Stimulated activated CD4-positive, alpha-beta T cell treated with anti-CD3 and anti-CD28 coated beads, Interleukin-1b, Interleukin-23, amount 100 ng/mL, for 48 hours (primary cell): Measurements from ENCODE around the gene CCDC33.

Source experiments
- DNase-seq: peaks from one replicate; pipeline ENCODE4 v3.0.0-alpha.2; 2020

The CCDC33 gene

DNA sequence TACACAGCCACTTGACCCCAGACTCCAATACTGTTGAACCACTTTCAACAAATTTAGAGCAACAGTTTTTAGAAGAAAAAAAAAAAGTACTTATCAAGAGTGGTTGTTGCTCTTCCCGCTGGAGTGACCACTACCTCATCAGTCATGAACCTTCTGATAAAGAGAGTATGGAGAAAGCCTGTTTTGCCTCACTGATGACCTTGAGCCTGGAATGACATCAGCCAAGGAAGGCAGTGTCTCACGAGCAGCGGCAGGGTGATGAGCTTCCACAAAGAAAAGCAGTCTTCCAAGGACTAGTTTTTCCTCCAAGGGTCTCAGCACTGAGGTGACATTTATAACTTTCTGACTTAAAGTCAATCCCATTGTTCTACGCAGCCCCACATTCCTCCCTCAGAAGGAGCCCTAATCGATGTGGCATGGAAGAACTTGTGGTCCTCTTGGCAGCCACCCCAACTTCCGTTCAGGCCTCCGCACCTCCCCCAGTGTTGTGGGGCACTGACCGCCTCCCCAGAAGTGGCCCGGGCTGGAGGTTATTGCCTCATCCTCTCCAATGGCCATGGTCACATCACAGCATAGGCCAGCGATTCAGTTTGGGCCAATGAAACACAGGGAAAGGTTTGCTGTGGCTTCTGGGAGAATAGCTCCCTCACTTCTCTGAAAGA is 133.1 kb downstream of the CCDC33 start:
- DNase-seq = no peak

DNA sequence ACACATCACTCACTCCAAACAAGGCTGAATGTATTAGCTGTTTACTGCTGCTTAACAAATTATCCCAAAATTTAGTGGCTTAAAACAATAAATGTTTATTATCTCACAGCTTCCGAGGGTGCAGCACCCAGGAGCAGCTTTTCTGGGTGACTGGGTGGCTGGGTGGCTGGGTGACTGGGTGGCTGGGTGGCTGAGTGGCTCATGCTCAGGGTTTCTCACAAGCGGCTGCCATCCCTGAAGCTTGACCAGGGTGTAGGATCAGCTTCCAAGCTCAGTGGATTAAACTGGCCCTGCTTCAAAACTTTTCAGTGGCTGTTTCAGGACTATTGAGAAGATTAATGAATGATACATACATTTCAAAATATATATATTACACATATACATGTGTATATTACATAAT is 133.6 kb downstream of the CCDC33 start:
- DNase-seq = no peak

GRCh38 chr15:74370471-74370870 is 134.3 kb downstream of the CCDC33 start:
- no peak for DNase-seq

- no peak for DNase-seq
These were observed 137.0 kb downstream of the CCDC33 start for GRCh38 chr15:74373056-74373650.

GRCh38 chr15:74373731-74374647 is 137.9 kb downstream of the CCDC33 start:
- DNase-seq = peak; percentile 95

DNA sequence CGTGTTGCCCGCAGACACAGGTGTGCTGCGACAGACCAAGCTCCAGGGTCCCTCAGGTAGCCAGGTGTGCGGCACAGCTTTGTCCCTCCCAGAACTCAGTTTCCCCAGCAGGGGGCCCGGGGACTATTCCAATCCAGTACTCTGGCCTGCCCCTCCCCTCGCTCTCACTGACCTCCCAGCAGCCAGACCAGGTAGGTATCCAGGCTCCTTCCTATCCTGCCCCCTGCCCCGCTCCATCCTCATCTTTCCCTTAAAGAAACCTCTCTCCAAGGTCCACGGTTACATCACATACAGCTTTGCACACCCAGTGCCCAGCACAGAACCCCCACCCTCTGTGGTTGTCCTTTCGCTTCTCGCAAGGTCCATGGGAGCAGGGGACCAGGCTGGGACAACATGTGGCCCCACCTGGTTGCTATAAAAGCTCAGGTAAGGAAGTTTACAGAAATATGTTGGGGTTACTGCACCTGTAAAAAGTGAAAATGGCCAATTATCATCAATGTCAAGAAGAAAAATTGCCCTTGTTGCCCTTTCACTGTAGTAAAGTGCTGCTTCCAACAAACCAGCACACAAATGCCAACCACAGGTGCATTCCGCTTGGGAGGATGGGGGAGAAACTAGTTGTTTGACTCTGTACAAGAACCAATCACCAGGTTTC is 138.6 kb downstream of the CCDC33 start:
- DNase-seq = no peak

DNA sequence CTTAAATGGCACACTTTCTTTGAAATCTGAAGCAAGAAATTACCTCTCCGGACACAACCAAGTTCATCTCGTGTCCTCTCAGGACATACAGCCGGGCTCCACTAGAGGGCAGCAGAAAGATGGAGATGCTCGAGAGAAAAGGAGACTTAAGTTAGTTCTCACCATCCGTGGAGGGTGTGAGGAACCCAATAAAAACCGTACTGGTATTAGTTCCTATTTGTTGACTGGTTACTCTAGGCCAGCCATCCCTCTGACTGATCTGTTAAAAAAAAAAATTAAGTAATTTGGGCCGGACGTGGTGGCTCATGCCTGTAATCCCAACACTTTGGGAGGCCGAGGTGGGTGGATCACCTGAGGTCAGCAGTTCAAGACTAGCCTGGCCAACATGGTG is 139.2 kb downstream of the CCDC33 start:
- DNase-seq = peak; percentile 85

DNA sequence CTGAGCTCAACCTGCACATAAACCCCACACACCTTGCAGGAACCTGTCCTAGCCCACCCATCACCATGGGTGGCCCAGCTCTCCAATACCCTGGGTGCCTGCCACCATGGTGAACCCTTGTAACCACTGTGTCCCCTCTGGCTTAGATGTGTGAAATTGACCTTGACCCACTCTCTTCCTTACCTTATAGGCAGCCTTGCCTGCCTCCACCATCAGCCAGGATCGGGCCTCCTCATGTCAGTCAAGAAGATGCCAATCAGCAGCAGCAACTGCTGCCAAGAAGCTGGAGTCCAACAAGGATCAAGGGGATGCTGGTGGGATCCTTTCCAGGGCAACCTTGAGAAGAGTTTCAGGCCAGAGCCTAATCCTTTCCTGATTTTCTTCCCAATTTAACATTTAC is 140.1 kb downstream of the CCDC33 start:
- no peak for DNase-seq

GRCh38 chr15:74376825-74377581 is 140.9 kb downstream of the CCDC33 start:
- no peak for DNase-seq

DNA sequence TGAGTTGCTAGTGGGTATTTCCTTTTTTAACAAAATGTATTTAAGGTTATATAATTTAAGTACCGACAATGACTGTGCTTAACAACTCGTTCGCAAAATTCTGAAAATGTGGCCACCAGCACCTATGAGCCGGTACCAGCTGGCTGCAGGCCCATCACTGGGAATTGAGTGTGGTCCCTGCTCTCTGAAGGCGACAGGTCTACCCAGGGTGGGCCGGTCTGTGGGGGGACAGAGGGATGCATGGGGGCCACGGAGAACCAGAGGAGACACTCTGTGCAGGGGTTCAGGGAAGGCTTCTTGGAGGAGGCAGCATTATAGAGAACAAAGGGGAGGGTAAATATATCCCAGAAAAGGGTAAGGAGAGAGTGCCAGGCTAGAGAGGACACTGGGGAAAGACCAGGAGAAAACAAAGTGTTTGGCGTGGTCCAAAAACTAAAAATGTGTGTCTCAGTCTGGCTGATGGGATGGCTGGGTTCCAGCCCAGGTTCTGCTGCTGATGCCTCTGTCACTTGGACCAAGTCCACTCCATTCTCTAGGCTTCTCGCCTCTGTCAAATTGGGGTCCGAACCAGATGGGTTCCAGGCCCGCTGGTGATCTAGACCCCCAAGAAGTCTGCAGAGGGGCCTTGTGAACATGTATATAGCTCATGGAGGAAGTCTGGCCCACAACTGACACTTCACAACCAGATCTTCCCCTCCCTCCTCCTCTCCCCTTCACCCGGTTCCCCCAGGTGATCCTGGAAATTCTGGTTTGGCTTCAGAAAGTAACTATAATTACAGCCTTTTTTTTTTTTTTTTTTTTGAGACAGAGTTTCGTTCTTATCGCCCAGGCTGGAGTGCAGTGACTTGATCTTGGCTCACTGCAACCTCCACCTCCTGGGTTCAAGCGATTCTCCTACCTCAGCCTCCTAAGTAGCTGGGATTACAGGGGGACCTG is 142.0 kb downstream of the CCDC33 start:
- DNase-seq = no peak

- peak; percentile 78 for DNase-seq
These were observed 142.7 kb downstream of the CCDC33 start for GRCh38 chr15:74378848-74379247.

DNA sequence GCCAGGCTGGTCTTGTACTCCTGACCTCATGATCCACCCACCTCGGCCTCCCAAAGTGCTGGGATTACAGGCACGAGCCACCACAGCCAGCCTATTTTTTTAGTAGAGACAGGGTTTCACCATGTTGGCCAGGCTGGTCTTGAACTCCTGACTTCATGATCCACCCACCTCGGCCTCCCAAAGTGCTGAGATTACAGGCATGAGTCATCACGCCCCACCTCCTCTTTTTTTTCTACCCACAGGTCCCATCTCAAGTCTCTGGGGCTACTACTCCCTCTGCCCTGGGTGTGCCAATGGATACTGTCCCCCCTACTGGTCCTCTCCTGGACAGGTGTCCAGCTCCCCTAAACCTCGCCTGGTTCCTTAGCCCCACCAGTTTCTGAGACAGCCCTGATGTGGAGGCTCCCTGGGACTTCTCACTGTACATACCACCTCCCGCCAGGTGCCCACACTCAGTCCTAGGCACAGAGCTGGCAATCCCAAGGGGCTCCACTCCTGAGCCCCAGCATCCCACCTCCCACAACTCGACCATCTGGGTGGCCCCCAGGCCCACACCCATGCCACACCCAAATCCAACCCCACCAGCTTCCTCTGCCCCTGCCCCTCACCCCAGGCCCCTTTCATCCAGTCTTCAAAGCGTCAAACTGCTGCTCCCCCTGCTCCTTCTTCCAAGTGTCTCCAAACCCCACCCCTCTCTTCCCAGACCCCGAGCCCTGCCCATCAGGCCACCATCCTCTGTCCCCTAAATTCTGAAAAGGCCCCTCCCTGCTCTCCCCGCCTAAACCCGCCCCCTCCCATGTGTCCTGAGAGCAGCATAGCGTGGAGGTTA is 144.4 kb downstream of the CCDC33 start:
- DNase-seq = no peak

DNA sequence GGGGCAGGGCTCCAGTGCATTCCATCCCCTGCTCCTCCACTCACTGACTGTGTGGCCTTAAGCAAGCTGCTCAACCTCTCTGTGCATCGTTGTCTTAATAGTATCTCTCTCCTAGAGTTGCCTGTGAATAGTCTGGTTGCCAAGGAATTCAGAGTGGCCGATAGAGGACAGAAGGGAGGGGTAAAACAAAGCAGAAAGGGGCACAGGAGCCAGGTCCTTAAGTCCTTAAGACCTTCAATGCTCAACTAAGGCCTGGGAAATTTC is 145.0 kb downstream of the CCDC33 start:
- DNase-seq = no peak

DNA sequence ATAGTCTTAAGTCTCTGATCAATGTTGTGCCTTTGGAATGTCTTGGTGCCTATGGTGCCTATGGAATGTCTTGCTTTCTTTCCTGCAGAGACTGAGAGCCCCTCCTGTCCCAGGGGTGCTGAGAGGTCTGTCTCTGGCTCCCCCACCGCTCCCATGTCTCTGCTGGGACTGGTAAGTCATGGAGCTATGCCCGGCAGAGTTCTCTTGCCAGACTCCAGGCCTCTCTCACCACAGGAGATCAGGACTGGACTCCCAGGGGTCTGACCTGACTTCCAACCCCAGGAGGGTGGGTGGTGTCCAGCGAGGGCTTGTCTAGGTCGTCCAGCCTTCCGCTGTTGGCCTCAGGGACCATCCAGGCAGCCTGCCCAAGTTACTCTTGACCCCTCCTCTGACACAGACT is 145.4 kb downstream of the CCDC33 start:
- no peak for DNase-seq

GRCh38 chr15:74382004-74382816 is 146.1 kb downstream of the CCDC33 start:
- peak; percentile 78 for DNase-seq

GRCh38 chr15:74383286-74383685 is 147.2 kb downstream of the CCDC33 start:
- no peak for DNase-seq

DNA sequence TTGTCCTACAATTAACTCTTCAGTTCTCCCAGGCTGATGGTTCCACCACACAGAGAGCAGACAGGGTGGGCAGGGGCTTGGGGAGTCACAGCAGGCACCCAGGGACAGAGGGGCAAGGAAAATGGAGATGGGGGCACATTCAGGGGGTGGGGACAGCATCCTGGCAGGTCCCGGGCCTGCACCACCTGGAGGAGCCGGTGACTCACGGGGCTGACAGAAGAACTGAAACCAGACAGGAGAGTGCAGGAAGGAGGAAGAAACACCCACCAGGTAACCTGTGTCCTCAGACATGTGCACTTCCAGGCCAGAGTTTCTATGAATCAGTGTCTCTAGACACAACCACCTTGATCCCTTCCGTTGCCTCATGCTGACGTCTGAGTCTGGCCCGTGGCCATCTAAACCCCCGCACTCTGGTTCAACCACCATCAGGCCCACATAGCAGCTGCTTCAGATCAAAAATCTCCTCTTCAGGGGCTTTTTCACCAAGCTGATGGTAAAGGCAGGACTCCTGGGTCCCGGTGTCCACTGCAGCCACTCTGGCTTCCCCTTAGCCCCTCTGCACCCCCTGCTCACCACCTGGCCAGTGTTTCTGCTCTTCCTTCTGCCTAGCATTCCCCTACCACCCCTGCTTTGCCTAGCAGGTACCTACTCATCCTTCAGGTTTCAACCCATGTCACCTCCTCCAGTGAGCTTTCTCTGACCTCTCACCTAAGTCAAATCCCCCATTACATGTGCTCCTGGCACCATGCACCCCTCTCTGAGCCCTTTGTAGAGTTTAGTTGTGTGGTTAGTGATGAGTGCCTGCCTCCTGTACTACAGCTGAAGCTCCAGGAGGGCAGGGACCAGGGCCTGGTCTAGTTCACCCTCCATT is 147.8 kb downstream of the CCDC33 start:
- peak; percentile 81 for DNase-seq

DNA sequence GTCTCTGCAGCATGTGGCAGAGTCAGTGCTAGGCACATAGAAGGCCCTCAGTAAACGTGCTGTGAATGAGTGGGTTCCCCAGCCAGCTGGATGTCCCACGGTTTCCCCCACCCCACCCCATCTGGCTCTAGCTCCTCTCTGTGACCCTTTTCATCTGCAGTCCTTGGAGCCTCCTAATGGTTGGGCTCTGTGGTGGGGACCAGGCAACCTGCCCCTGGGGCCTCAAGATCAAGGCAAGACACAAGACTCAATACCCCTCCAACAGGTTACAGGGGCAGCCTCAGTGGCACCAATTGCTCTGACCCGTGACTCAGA is 148.4 kb downstream of the CCDC33 start:
- no peak for DNase-seq
